GM08714 (cell line): ENCODE results near the gene IL1RN.
"Not testable (repeated sequence)": the region's sequence is repeated elsewhere in the genome, so short reads cannot be mapped to it uniquely, and the experiment has no call there.

Source experiments
- H3K4me3 ChIP-seq: fragments of 200-500 bp; sonication (Bioruptor generic); 2 replicates; pipeline ENCODE4 v1.5.1; 2014; ENCODE audit warnings: mild to moderate bottlenecking, low read length, inconsistent platforms
- ZNF274 ChIP-seq: IDR thresholded peaks from 2 replicates; pipeline ENCODE4 v1.6.1; 2012; ENCODE audit warnings: mild to moderate bottlenecking, low read depth, low read length

IL1RN gene

DNA sequence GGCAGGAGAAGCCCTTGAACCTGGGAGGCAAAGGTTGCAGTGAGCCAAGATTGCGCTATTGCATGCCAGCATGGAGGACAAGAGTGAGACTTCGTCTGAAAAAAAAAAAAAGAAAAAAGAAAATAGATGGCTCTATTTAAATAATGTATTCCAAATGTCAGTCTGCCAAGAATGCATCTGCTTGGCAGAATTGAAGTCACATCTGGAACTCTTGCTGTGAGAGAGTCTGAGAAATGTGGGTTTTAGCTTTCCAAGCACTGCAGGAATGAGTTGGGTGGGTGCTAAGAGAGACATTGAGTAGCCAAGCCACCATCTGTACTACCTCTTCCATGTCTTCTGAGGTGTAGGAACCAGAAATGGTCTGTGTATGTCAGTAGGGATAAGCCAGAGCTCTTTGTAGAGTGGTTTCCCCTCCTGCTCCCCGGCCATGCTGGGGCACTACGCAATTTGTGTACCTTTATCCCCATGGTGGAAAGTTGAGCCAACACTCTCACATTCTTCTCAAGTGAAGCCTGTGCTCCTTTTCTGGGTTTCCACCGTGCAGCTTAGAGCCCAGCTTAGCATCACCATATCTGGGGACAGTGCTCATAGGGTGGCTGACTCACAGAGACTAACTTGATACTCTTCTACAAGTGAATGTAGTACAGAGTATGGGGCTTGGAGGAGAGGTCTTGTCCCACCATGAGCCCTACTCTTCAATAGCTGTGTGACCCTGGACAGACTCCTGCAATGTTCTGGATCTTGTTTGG, 34.4 kb upstream of the IL1RN start:
- no peak for TF ChIP-seq ZNF274
- no peak overlapping the region for H3K4me3 ChIP-seq

DNA sequence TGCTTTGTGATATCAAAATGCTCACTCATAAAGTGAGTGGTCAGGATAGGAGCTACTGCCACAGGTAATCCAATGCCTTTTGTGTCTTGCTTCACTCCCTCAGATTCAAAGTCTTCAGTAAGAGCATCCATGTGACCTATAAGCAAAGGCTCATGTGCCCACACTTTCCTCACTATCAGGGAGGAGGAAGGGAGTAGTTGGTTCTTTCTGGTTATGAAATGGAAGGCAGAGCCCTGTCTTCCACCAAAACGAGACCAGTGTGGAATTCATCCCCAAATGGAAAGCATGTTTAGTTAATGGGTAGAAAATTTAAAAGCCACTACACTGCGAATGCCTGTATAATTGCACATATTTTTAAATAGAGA, 33.8 kb upstream of the IL1RN start:
- no peak for TF ChIP-seq ZNF274
- H3K4me3 ChIP-seq = no peak overlapping the region

DNA sequence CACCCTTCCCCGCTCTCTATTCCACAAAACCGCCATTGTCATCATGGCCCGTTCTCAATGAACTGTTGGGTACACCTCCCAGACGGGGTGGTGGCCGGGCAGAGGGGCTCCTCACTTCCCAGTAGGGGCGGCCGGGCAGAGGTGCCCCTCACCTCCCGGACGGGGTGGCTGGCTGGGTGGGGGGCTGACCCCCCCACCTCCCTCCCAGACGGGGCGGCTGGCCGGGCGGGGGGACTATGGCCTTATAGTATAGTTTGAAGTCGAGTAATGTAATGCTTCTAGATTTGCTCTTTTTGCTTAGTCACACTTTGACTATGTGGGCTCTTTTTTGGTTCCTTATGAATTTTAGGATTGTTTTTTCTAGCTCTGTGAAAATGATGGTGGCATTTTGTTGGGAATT, 31.1 kb upstream of the IL1RN start:
- H3K4me3 ChIP-seq = not testable (repeated sequence)

DNA sequence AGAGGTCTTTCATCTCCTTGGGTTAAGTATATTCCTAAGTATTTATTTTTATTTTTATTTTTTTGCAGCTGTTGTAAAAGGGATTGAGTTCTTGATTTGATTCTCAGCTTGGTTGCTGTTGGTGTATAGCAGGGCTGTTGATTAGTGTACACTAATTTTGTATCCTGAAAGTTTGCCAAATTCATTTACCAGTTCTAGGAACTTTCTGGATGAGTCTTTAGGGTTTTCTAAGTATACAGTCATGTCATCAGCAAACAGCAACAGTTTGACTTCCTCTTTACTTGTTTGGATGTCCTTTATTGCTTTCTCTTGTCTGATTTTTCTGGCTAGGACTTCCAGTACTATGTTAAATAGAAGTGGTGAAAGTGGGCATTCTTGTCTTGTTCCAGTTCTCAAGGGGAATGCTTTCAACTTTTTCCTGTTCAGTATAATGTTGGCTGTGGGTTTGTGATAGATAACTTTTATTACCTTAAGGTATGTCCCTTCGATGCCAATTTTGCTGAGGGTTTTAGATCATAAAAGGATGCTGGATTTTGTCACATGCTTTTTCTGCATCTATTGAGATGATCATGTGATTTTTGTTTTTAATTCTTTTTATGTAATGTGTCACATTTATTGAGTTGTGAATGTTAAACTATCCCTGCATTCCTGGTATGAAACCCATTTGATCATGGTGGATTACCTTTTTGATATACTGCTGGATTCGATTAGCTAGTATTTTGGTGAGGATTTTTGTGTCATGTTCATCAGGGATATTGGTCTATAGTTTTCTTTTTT, 30.4 kb upstream of the IL1RN start:
- not testable (repeated sequence) for H3K4me3 ChIP-seq

DNA sequence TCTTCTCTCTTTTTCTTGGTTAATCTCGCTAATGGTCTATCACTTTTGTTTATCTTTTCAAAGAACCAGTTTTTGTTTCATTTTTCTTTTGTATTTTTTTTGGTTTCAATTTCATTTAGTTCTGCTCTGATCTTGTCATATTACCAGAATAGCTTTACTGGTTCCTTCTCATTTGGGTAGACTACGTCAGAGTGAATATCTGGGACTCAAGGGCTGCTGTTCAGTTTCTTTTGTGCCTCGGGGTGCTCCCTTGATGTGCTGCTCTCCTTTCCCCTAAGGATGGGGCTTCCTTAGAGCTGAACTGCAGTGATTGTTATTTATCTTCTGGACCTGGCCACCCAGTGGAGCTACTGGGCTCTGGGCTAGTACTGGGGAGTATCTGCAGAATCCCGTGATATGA, 29.4 kb upstream of the IL1RN start:
- H3K4me3 ChIP-seq = no peak overlapping the region
- TF ChIP-seq ZNF274 = no peak

DNA sequence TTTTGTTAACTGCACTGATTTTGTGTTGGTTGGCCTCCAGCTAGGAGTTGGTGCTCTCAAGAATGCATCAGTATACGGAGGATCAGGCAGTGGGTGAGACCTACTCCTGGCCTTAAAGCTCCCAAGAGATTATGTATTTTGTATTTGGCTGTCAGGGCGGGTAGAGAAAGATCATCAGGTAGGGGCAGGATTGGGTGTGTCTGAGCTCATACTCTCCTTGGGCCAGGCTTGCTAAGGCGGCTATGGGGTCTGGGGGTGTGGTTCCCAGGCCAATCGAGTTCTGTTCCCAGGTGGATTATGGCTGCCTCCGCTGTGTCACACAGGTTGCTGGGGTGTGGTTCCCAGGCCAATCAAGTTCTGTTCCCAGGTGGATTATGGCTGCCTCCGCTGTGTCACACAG, 28.9 kb upstream of the IL1RN start:
- no peak overlapping the region for H3K4me3 ChIP-seq
- no peak for TF ChIP-seq ZNF274

DNA sequence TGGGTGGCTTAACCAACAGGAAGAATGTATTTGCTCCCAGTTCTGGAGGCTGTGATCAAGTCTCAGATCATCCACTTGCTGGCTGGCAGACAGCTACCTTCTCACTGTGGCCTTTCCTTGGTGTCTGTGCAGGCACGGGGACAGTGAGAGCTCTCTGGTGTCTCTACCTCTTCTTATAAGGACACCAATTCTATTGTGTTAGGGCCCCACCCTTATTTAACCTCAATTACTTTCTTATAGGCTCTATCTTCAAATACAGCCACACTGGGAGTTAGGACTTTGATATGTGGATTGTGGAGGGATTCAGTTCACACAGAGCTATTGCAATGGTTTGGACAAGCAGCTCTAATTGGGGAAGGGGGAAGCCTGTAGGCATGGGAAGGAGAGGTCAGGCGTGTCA, 25.3 kb upstream of the IL1RN start:
- TF ChIP-seq ZNF274 = no peak
- no peak overlapping the region for H3K4me3 ChIP-seq

DNA sequence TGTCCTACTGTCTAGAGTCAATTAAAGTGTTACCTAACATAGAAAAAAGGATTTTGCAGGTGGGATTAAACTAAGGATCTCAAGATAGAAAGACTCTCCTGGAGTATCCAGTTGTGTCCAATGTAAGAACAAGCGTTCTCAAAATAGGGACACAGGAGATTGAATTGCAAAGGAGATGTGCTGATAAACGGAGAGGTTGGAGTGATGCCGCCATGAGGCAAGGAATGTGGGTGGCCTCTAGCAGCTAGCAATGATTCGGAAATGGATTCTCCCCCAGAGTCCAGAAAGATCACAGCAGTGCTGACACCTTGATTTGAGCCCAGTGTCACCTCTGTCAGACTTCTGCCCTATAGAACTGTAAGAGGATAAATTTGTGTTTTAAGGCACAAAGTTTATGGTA, 24.1 kb upstream of the IL1RN start:
- TF ChIP-seq ZNF274 = no peak
- H3K4me3 ChIP-seq = no peak overlapping the region

DNA sequence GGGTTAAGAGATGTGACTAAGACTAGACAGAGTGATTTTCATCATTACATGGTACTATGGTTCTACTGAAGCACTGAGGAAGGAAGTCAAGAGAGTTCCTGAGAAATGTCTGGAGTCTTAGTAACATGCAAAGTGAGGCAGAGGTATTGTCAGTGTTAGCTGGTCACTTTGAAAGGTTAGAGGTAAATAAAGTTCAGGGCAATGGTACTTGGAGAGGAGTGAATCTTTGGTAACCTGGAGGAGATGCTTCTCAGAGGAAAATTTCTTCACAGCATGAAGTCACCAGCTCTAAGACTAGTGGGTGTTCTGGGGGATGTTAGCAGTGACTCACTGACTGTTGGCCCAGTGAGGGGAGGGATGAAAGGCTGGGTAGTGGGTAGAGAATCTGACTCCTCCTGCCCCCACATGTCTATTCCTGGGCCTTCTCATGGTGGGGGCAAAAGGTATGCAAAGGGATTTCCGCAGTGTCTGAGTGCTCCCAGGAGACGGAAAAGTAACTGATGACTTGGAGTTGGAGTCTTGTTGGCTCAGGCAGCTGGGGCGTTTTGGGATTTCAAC, 23.3 kb upstream of the IL1RN start:
- TF ChIP-seq ZNF274 = no peak
- H3K4me3 ChIP-seq = no peak overlapping the region

DNA sequence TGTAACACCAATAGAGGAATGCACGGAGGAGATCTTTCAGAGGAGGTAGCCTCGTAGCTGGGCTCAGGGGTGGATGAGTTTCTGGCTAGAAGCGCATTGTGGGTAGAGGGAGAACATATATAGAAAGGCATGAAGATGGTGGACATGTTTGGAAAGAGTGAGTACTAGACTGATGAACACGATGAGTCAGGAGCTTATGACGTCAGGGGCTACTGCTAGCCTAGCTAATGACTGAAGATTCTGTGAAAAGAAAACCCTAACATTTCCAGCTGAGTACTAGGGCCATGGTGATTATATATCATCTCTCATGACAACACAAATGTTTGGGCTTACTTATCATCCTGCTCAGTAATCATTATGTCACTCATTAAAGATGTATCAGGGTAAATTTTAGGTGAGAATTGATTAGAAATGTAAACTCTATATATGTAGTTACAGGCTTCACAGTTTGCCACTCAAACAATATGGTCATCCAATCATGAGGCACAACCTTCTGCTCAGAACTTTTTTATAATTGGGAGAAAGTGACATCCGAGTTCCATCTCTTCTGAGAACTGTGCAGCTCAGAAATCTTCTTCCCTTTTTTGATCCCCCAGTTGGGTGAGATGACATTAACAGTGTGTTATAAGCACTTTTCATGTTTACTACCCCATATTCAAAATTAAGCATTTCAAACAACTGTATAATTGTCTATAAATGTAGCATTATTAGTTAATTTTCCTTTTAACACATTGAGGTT, 22.2 kb upstream of the IL1RN start:
- no peak overlapping the region for H3K4me3 ChIP-seq
- TF ChIP-seq ZNF274 = no peak

DNA sequence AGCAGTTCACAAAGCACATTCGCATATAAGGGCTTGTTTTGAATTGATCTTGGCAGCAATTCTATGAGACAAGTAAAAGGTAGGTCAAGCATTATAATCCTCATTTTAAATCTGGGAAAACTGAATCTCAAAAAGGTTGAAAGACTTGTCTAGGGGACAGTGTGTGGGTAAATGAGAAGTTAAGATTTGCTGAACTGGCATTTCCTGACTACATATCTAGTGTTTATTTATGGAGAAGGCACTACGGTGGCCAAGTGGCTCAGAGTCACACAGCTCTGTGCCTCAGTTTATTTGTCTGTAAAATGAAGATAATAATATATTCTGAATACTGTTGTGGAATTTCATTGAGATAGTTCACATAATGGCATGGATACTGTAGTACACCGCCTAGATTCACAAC, 16.3 kb upstream of the IL1RN start:
- TF ChIP-seq ZNF274 = no peak
- H3K4me3 ChIP-seq = no peak overlapping the region

DNA sequence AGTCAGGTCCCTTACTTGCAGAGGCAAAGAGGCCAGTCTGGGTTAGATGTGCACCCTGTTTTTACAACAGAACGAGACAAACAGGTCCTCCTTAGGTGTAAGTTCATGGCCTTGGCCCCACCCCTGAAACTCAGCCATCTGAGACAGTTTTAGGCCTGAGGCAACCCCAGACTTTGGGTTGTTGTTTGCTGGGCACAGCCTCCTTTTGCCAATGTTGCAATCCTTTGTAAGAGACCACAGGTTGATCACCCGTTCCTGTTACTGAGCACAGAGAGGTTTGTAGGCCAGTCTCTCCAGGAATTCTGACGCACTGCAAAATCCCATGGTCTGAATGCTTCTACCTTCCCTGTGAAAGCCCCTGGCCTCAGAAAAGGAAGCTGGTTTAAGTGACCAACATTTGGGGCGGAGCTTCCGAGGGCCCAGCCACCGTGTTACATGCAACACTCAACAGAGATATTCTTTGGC, 15.5 kb upstream of the IL1RN start:
- TF ChIP-seq ZNF274 = no peak

DNA sequence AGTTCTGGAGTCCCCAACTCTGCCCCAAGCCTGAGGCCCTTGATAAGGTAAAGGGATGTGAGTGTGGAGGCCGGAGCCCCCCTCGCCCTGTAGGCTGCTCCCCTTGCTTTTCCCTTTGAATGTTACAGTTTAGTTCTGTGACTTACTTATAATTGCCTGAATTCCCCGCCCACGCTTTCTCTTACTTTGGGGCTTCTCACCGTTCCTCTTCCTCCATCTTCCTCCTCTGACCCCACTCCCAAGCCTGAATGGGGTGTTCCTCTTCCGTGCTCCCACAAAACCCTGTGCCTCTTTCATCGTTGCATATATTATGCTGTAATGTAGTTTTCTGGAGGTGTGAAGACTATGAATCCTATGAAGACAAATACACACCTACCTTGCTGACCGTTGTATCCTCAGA, 15.0 kb upstream of the IL1RN start:
- TF ChIP-seq ZNF274 = no peak
- no peak overlapping the region for H3K4me3 ChIP-seq

More for the DNA sequence above, 15.5 kb upstream of the IL1RN start:
- H3K4me3 ChIP-seq = no peak overlapping the region

DNA sequence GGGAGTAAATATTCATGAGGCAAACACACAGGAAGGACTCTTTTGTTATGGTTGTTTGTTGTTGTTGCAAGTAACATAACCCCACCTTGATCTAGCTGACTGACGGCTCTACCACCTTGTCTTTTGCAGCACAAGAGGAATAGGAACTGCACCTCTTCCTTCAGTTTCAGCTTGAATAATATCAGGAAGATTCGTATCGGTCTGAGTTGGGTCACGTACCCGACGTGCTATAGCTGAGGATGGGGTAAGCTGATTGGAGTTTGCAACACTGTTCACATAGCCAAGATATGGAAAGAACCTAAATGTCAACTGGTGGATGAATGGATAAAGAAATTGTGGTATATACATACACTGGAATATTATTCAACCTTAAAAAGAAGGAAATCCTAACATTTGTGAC, 14.5 kb upstream of the IL1RN start:
- no peak overlapping the region for H3K4me3 ChIP-seq
- no peak for TF ChIP-seq ZNF274

DNA sequence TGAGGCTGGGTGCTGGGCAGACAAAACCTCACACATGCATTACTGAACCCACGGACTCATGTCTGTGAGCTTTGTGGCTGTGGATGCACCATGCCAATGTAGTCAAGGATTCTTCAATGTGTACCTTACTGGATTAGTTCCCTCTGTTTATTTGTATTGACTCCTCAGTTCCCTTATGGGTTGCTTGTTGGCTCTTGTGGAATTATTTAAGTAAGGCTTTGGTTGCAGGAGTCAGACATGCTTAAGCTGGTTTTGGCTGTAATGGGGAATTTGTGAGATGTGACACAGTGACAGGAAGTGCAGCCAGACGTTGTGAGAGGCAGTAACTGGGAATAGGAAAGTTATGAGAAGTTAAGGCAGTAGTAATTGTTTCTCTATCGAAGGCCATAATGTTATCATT, 13.6 kb upstream of the IL1RN start:
- no peak overlapping the region for H3K4me3 ChIP-seq
- TF ChIP-seq ZNF274 = no peak
